Fibroblast of the aortic adventitia (primary cell): ENCODE results near the gene RALB. TPM values are rescaled to one million over a fixed set of nuclear protein-coding genes. Genes with fewer than 3 reads are reported as not detected.
"Not testable (repeated sequence)": the region's sequence is repeated elsewhere in the genome, so short reads cannot be mapped to it uniquely, and the experiment has no call there.

ENCODE experiments used
- DNase-seq: peaks from one replicate; pipeline ENCODE4 v3.0.0-alpha.2; 2010; ENCODE audit warnings: low read depth
- H3K4me3 ChIP-seq: 2 replicates; pipeline ENCODE4 v1.5.1; 2011; ENCODE audit warnings: low read depth, mild to moderate bottlenecking, control low read depth, low read length, moderate library complexity
- CTCF ChIP-seq: IDR thresholded peaks from 2 replicates; pipeline ENCODE4 v1.5.1; 2011; ENCODE audit warnings: mild to moderate bottlenecking, low read length, control low read depth, inconsistent platforms; ENCODE audit not compliant: insufficient read depth
- total RNA-seq: library from RNA; depleted of rRNA; stranded (reverse); fragments of >200 nt; gene quantifications from 2 replicates; pipeline ENCODE4 v1.2.3, GENCODE V29; 2012; ENCODE audit warnings: low replicate concordance

RALB gene
- total RNA-seq, 1 donor, result 73.7 TPM

GRCh38 chr2:120308038-120308910 lies 55.6 kb downstream of the RALB start:
- no peak for DNase-seq
- no peak overlapping the region for H3K4me3 ChIP-seq
- no peak for TF ChIP-seq CTCF

- DNase-seq, result no peak
- no peak for TF ChIP-seq CTCF
- H3K4me3 ChIP-seq, result no peak overlapping the region
Measured at GRCh38 chr2:120310136-120310535, 57.5 kb downstream of the RALB start.

GRCh38 chr2:120310841-120311240 lies 58.2 kb downstream of the RALB start:
- DNase-seq, result not testable (repeated sequence)

GRCh38 chr2:120312076-120312475 lies 59.4 kb downstream of the RALB start:
- TF ChIP-seq CTCF, result no peak
- H3K4me3 ChIP-seq, result no peak overlapping the region
- DNase-seq, result no peak

More at GRCh38 chr2:120310841-120311240, 58.2 kb downstream of the RALB start:
- not testable (repeated sequence) for H3K4me3 ChIP-seq

- TF ChIP-seq CTCF, result peak; percentile 94
- H3K4me3 ChIP-seq, result peak overlapping the region; percentile 58
- peak; percentile 82 for DNase-seq
Measured at GRCh38 chr2:120312860-120313694, 60.4 kb downstream of the RALB start.

- H3K4me3 ChIP-seq, result peak overlapping the region; percentile 58
- DNase-seq, result no peak
- TF ChIP-seq CTCF, result no peak
Measured at GRCh38 chr2:120313695-120314615, 61.3 kb downstream of the RALB start.
